SHP77 treated with DMSO at 0.1 percent for 48 hours (cell line): ENCODE measurements around the gene PIK3R2.

Experiments used
- DNase-seq: peaks from one replicate; lab custom pipeline; 2025; lab: John Stamatoyannopoulos, UW

The PIK3R2 gene

DNA sequence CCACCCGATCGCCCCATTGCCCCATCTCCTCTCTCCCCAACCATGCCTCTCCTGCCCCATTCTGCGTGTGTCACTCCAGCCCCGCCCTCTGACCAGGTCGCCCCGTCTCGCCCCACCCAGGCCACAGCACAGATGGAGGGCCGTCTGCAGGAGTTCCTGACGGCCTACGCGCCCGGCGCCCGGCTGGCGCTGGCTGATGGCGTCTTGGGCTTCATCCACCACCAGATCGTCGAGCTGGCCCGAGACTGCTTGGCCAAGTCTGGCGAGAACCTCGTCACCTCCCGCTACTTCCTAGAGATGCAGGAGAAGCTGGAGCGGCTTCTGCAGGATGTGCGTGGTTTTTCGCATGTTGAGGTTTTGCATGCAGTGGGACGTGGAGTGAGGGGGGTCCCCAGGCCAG is 29.1 kb upstream of the PIK3R2 start:
- no peak for DNase-seq

DNA sequence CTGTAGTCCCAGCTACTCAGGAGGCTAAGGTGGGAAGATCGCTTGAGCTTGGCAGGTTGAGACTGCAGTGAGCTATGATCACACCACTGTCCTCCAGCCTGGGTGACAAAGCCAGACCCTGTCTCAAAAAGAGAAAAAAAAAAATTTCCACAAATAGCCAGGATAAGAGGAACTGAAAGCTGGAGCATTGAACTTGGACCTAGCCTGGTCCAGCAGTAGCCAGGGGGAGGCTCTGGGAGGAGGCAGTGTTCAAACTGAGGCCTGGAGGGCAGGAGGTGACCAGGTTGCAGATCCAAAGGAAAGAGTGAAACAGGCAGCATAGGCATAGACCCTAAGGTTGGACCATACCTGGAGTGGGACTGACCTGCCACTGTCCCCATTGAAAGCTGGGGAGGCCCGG is 26.9 kb upstream of the PIK3R2 start:
- DNase-seq, result no peak

DNA sequence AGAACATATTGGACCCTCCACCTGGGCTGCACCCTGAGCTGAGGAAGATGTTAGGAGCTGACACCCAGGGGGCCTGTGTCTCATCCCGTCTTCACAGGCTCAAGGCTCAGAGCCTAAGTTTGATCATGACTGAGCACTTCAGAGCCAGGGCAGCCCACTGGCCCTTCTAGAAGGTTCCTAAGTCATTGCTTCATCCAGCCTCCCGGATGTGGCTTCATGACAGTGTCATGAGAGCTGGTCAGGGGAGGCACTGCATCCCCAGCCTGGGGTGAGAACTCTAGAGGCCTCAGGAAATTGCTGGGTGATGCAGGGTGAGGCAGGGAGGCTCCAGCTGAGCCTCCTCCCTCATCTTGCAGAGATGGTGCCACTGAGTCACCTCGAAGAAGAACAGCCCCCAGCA is 24.9 kb upstream of the PIK3R2 start:
- no peak for DNase-seq

DNA sequence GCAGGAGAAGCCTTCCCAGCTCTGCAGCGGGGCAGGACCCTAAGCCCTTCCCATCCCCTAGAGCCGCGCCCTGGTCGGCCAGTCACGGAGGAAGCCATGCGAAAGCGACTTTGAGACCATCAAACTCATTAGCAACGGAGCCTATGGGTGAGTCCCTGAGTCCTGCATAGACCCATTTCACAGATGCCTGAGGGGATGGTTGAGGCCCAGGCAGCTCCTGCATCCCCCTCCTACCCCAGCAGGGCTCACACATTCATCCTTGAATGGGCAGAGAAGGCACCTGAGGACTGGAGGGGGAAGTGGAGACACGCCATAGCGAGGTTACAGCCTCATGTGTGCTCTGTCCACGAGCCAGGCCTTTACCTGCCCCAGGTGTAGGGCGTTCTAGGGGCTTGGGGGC is 24.2 kb upstream of the PIK3R2 start:
- DNase-seq, result no peak

- DNase-seq, result no peak
Measured at GRCh38 chr19:18130523-18131242, 22.3 kb upstream of the PIK3R2 start.

DNA sequence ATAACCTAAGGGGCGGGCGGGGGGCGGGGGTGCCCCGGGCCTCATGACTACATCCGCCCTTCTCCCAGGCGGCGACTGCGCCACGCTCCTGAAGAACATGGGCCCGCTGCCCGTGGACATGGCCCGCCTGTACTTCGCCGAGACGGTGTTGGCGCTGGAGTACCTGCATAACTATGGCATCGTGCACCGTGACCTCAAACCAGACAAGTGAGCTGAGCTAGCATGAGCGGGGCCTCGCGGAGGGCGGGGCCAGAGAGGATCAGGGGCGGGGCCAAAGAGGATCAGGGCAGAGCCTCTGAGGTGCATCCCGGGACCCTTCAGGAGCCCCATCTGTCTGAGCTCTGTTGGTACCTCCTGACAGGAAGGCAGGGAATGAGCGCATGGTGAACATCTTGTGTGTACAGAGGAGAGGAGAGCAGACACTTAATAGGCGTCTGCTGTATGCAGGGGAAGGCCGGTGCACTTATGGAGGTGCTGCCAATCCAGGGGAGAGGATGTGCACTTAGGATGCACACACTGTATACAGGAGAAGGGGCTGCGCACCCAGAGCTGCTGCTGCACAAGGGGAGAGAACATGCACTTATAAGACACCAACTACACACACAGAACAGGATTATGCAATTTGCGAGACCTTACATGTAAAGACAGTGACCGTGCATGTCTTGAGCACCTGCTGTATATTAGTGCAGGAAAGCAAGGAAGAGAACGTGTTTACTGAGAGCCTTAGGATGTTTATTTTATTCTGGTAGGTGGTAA is 20.9 kb upstream of the PIK3R2 start:
- no peak for DNase-seq

DNA sequence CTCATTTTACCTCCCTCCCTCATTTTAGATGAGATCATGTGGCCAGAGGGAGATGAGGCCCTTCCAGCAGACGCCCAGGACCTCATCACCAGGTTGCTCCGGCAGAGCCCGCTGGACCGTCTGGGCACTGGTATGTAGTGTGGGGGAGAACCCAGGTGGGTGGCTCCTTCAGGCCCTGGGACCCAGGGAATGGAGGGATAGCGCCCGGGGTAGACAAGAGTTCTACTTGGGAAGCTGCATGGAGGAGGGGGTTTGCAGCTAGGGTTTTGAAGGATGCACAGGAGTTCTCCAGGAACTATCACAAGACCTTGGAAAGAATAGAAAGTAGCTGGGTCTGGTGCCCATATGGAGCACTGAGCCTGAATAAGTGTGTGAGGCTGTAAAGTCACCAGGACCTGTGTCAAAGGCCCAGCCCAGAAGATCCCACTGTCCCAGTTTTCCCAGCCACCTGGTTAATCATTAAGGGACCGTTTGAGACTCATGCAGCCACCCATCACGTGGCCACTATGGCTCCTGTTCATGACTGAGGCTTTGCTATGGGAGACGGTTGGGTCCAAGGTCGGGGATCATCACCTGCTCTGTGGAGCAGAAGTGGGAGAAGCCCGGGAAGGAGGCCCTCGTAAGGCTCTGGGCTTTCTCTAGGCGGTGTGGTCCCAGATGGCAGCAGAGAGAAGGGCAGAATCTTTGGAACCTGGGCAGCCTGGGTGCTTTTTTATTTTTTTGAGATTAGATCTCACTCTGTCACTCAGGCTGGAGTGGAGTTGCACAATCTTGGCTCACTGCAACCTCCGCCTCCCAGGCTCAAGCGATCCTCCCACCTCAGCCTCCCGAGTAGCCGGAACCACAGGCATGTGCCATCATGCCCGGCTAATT is 17.0 kb upstream of the PIK3R2 start:
- no peak for DNase-seq

- DNase-seq, result no peak
Measured at GRCh38 chr19:18137242-18137641, 15.7 kb upstream of the PIK3R2 start.

DNA sequence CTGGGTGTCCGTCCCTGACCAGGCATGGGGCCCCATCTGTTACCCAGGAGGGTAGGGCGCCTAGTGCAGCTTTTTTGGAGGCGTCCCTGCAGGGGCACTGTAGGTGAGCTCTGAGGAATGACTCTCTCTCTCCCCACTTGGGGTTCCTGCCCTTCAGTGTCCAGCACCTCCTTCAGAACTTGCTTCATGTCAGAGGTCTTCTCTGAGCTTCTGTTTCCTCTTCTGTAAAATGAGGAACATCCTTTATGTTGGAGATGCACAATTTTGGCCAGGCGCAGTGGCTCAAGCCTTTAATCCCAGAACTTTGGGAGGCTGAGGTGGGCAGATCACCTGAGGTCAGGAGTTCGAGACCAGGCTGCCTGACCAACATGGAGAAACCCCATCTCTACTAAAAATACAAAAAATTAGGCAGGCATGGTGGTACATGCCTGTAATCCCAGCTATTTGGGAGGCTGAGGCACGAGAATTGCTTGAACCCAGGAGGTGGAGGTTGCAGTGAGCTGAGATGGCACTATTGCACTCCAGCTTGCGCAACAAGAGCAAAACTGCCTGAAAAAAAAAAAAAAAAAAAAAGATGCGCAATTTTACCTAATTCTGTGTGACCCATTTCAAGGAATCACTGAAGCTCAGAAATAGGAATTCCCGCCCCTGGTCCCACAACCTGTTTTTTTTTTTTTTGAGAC is 15.2 kb upstream of the PIK3R2 start:
- DNase-seq, result no peak

GRCh38 chr19:18140473-18140872 is 12.5 kb upstream of the PIK3R2 start:
- DNase-seq, result no peak

DNA sequence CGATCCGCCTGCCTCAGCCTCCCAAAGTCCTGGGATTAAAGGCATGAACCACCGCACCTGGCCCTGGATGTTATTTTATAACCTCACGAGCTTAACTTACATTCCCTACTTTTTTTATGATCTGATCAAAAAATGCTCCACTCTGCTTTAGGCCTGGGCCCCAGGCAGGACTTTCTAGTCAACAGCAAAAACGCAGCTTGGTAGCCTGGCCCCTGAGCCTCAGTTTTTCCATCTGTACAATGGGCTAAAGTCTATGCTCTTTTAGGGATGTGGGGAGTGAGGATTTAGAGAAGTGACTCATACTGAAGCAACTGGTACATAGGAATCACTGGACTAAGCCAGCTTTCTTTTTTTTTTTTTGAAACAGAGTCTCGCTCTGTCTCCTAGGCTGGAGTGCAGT is 11.9 kb upstream of the PIK3R2 start:
- no peak for DNase-seq

- DNase-seq, result no peak
Measured at GRCh38 chr19:18143902-18144301, 9.1 kb upstream of the PIK3R2 start.

DNA sequence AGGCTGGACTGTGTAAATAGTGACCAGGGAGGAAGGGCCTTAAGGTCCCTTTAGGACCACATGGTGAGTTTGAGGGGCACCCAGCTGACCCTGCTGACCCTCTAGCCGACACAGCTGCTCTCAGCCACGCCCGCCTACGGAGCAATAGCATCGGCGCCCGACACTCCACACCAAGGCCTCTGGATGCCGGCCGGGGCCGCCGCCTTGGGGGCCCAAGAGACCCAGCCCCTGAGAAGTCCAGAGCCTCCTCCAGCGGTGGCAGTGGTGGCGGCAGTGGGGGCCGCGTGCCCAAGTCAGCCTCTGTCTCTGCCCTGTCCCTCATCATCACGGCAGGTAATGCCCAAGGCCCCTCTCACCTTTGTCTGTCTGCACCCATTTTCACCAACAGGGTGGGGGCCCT is 8.6 kb upstream of the PIK3R2 start:
- no peak for DNase-seq

DNA sequence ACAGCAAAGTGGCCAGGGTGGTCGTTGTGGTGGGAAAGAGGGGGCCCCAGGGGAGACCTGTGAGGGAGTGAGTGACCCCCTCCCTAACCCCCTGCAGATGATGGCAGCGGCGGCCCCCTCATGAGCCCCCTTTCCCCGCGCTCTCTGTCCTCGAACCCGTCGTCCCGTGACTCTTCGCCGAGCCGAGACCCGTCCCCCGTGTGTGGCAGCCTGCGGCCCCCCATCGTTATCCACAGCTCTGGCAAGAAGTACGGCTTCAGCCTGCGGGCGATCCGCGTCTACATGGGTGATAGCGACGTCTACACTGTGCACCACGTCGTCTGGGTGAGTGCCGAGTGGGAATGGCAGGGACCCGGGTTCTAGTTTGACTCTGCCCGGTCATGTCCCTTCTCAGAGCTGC is 8.1 kb upstream of the PIK3R2 start:
- no peak for DNase-seq

DNA sequence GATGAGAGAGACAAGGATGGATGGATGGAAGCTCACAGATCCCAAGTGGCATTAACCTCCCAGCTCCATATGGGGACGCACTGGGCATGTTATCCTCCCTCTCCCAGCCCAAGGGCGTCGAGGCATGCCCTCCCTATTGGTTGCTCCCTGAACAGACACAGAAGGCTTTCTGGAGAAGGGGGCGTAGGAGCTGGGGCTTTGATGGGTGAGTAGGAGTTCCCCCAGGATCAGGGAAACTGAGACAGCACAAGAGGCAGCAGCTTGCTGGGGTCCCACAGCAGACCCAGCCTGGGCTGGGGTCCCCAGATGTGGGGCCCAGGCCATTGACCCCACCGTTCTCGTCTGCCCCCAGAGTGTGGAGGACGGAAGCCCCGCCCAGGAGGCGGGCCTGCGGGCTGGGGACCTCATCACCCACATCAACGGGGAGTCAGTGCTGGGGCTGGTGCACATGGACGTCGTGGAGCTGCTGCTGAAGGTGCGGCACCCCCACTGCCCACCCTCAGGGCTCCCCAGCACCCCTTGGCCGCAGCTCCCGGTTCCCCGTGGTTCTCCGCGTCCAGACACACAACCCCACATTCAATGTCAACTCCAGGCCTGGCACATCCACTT is 7.5 kb upstream of the PIK3R2 start:
- DNase-seq, result no peak

DNA sequence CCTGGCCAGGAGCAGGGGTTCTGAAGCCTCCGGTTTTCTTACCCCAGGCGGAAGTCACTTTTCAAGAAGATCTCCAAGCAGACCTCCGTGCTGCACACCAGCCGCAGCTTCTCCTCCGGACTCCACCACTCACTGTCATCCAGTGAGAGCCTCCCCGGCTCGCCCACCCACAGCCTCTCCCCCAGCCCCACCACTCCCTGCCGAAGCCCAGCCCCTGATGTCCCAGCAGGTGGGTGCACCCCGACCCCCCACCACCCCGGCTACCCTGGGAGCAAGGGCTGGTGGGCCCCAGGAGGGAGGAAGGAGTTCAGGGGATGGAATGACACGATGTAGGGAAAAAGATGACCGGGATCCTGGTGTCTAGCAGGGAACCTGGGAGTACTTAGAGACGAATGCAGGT is 5.6 kb upstream of the PIK3R2 start:
- no peak for DNase-seq

DNA sequence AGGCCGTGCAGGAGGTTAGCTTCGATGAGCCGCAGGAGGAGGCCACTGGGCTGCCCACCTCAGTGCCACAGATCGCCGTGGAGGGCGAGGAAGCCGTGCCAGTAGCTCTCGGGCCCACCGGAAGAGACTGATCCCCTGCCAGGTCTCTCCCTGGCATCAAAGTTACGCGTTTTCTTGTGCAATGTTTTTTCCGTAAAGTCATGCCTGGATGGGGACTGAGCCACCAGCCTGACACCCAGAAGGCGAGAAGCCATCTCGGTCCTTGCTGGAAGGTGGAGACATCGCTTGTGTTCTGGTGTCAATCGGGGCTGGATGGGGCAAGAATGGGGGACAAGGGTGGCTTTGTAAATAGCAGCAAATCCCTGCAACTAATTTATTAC is 3.4 kb upstream of the PIK3R2 start:
- no peak for DNase-seq

- DNase-seq, result no peak
Measured at GRCh38 chr19:18150776-18151624, 2.0 kb upstream of the PIK3R2 start.

DNA sequence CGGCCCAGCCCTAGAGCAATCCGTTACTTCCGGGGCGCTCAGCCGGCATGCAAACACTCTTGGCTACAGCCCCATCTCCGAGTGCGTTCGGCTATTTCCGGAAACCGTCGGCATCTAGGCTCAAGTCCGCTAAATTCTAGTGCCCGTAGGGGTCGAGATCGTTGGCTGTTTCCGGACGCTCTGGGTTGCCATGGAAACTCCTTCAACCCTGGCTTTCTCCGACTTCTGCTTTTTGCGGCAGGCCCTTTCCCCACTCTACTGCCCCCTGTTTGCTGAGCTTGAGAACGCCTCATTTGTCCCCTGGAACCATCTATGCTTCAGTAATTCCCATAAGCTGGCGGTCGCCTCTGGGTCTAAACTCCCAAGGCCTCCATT is 534 bp upstream of the PIK3R2 start:
- peak; percentile 90 for DNase-seq

- no peak for DNase-seq
Measured at GRCh38 chr19:18153556-18154134, 682 bp downstream of the PIK3R2 start.
